HL-60 (cell line): ENCODE data around the gene SLC23A2.

ENCODE experiments used
- GABPA ChIP-seq: IDR thresholded peaks from 2 replicates; pipeline ENCODE4 v1.6.1; 2012; ENCODE audit warnings: low read depth
- POLR2AphosphoS5 ChIP-seq: IDR thresholded peaks from 2 replicates; pipeline ENCODE4 v1.6.1; 2012; ENCODE audit warnings: low read depth
- TF ChIP-seq, protein P1 (sequence below): IDR thresholded peaks from one replicate; pipeline ENCODE4 v1.5.1; 2011; ENCODE audit warnings: low read length, control low read depth, inconsistent platforms; ENCODE audit not compliant: insufficient read depth
- TF ChIP-seq, protein P2 (sequence below): IDR thresholded peaks from 2 replicates; pipeline ENCODE4 v1.6.1; 2012; ENCODE audit warnings: low read depth; ENCODE audit not compliant: insufficient replicate concordance

DNA sequence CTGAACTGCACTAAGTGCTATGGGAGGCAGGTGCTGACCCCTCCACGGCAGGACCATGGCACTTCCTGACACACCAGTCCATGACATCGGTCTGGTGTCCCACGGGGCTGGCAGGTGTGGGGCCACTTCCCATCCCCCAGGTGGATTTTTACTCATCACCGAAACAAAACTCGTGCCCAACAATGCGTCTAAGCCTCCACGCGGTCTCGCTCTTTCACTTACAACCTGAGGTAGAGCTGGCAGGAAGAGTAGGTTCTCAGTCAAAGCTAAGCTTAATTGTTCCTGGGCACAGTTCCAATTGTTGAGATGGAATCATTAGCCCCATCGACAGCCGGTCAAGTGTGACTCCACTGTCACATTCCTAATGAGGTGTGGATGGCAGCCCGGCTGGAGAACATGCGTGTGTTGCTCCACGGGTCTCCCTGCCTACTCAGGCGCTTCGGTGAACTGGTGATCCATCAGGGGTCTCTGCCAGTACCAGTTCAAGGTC lies 125.7 kb downstream of the SLC23A2 start:
- TF ChIP-seq, protein P1, sequence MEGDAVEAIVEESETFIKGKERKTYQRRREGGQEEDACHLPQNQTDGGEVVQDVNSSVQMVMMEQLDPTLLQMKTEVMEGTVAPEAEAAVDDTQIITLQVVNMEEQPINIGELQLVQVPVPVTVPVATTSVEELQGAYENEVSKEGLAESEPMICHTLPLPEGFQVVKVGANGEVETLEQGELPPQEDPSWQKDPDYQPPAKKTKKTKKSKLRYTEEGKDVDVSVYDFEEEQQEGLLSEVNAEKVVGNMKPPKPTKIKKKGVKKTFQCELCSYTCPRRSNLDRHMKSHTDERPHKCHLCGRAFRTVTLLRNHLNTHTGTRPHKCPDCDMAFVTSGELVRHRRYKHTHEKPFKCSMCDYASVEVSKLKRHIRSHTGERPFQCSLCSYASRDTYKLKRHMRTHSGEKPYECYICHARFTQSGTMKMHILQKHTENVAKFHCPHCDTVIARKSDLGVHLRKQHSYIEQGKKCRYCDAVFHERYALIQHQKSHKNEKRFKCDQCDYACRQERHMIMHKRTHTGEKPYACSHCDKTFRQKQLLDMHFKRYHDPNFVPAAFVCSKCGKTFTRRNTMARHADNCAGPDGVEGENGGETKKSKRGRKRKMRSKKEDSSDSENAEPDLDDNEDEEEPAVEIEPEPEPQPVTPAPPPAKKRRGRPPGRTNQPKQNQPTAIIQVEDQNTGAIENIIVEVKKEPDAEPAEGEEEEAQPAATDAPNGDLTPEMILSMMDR: no peak
- TF ChIP-seq GABPA: no peak
- TF ChIP-seq, protein P2, sequence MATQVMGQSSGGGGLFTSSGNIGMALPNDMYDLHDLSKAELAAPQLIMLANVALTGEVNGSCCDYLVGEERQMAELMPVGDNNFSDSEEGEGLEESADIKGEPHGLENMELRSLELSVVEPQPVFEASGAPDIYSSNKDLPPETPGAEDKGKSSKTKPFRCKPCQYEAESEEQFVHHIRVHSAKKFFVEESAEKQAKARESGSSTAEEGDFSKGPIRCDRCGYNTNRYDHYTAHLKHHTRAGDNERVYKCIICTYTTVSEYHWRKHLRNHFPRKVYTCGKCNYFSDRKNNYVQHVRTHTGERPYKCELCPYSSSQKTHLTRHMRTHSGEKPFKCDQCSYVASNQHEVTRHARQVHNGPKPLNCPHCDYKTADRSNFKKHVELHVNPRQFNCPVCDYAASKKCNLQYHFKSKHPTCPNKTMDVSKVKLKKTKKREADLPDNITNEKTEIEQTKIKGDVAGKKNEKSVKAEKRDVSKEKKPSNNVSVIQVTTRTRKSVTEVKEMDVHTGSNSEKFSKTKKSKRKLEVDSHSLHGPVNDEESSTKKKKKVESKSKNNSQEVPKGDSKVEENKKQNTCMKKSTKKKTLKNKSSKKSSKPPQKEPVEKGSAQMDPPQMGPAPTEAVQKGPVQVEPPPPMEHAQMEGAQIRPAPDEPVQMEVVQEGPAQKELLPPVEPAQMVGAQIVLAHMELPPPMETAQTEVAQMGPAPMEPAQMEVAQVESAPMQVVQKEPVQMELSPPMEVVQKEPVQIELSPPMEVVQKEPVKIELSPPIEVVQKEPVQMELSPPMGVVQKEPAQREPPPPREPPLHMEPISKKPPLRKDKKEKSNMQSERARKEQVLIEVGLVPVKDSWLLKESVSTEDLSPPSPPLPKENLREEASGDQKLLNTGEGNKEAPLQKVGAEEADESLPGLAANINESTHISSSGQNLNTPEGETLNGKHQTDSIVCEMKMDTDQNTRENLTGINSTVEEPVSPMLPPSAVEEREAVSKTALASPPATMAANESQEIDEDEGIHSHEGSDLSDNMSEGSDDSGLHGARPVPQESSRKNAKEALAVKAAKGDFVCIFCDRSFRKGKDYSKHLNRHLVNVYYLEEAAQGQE: no peak
- no peak for TF ChIP-seq POLR2AphosphoS5
